GM19240 (cell line): ENCODE results near the gene TMEM106A.
"Not testable (repeated sequence)": the region's sequence is repeated elsewhere in the genome, so short reads cannot be mapped to it uniquely, and the experiment has no call there.

Experiments used
- DNase-seq: peaks from one replicate; pipeline ENCODE4 v3.0.0; 2011; ENCODE audit warnings: low spot score; ENCODE audit not compliant: insufficient read length

The TMEM106A gene

GRCh38 chr17:43211480-43212402 lies at the start of gene TMEM106A:
TMEM106A (plus strand) TSS chr17:43211875; CDS start chr17:43213042, 1,167 bp downstream.
- DNase-seq: peak; percentile 88

- not testable (repeated sequence) for DNase-seq
These were observed 45.7 kb upstream of the TMEM106A start for GRCh38 chr17:43165971-43166370.

- no peak for DNase-seq
These were observed 42.0 kb upstream of the TMEM106A start for GRCh38 chr17:43169561-43170139.

- DNase-seq: peak; percentile 85
These were observed 41.4 kb upstream of the TMEM106A start for GRCh38 chr17:43170140-43170765.

- DNase-seq: peak; percentile 76
These were observed 40.7 kb upstream of the TMEM106A start, which contains the start of gene NBR1 for GRCh38 chr17:43170766-43171585. NBR1 (plus strand) TSS chr17:43171214; CDS start chr17:43175800, 4,586 bp downstream.

GRCh38 chr17:43171586-43172487 lies 39.8 kb upstream of the TMEM106A start:
- no peak for DNase-seq

- no peak for DNase-seq
These were observed 36.2 kb upstream of the TMEM106A start for GRCh38 chr17:43175213-43176118.

- DNase-seq: no peak
These were observed 35.5 kb upstream of the TMEM106A start for GRCh38 chr17:43176119-43176570.

- no peak for DNase-seq
These were observed 27.8 kb upstream of the TMEM106A start for GRCh38 chr17:43183921-43184320.

- DNase-seq: not testable (repeated sequence)
These were observed 25.0 kb upstream of the TMEM106A start for GRCh38 chr17:43186656-43187055.

- DNase-seq: no peak
These were observed 18.4 kb upstream of the TMEM106A start for GRCh38 chr17:43193251-43193650.

GRCh38 chr17:43199633-43200032 lies 12.0 kb upstream of the TMEM106A start:
- no peak for DNase-seq

GRCh38 chr17:43200127-43200526 lies 11.5 kb upstream of the TMEM106A start:
- no peak for DNase-seq

- DNase-seq: not testable (repeated sequence)
These were observed 8.7 kb upstream of the TMEM106A start for GRCh38 chr17:43203013-43203412.

- no peak for DNase-seq
These were observed 1.1 kb upstream of the TMEM106A start for GRCh38 chr17:43210576-43210975.

- no peak for DNase-seq
These were observed 574 bp upstream of the TMEM106A start for GRCh38 chr17:43211123-43211479.

- DNase-seq: no peak
These were observed 1.2 kb downstream of the TMEM106A start for GRCh38 chr17:43212641-43213490.

GRCh38 chr17:43213545-43213944 lies 1.9 kb downstream of the TMEM106A start:
- no peak for DNase-seq
